GM23338 (cell line): ENCODE data around the gene ZEB2. TPM values are rescaled to one million over a fixed set of nuclear protein-coding genes. Genes with fewer than 3 reads are reported as not detected.

Experiments
- ATAC-seq: fragments of 200-7000 bp; cut with Tn5 transposase; 3 replicates; pipeline ENCODE4 v1.9.1; 2020
- DNase-seq: peaks from one replicate; pipeline ENCODE4 v3.0.0-alpha.2; 2015; ENCODE audit warnings: low spot score
- H2AFZ ChIP-seq: fragments of 200-600 bp; sonication (generic); 2 replicates; pipeline ENCODE4 v1.8.0; 2016; ENCODE audit warnings: antibody characterized with exemption, mild to moderate bottlenecking, moderate library complexity
- H3F3A ChIP-seq: fragments of 200-600 bp; sonication (generic); replicated peaks from 2 replicates; pipeline ENCODE4 v1.8.0; 2017; ENCODE audit warnings: antibody characterized with exemption, mixed run types, low read depth
- H3K27ac ChIP-seq: fragments of 200-600 bp; sonication (generic); 2 replicates; pipeline ENCODE4 v1.6.1; 2016; ENCODE audit warnings: low read depth
- H3K27me3 ChIP-seq: fragments of 200-600 bp; sonication (generic); 2 replicates; pipeline ENCODE4 v1.8.0; 2016; ENCODE audit warnings: mild to moderate bottlenecking, mixed run types, moderate library complexity; ENCODE audit not compliant: insufficient read depth
- H3K36me3 ChIP-seq: fragments of 200-600 bp; sonication (generic); 2 replicates; pipeline ENCODE4 v1.8.0; 2016; ENCODE audit warnings: mild to moderate bottlenecking; ENCODE audit not compliant: insufficient read depth
- H3K4me1 ChIP-seq: fragments of 200-600 bp; sonication (generic); 2 replicates; pipeline ENCODE4 v1.8.0; 2016; ENCODE audit warnings: mild to moderate bottlenecking, moderate library complexity; ENCODE audit not compliant: insufficient read depth
- H3K4me2 ChIP-seq: fragments of 200-600 bp; sonication (generic); 2 replicates; pipeline ENCODE4 v1.7.1; 2017; ENCODE audit warnings: mixed run types
- H3K4me3 ChIP-seq: fragments of 200-600 bp; sonication (generic); 2 replicates; pipeline ENCODE4 v1.6.1; 2016; ENCODE audit warnings: mixed run types
- H3K79me2 ChIP-seq: fragments of 200-600 bp; sonication (generic); replicated peaks from 2 replicates; pipeline ENCODE4 v1.8.0; 2017; ENCODE audit warnings: mild to moderate bottlenecking; ENCODE audit not compliant: insufficient read depth
- H3K9me2 ChIP-seq: fragments of 200-600 bp; sonication (generic); 2 replicates; pipeline ENCODE4 v1.8.0; 2017; ENCODE audit not compliant: insufficient read depth
- H4K20me1 ChIP-seq: fragments of 200-600 bp; sonication (generic); replicated peaks from 2 replicates; pipeline ENCODE4 v1.8.0; 2017; ENCODE audit warnings: mild to moderate bottlenecking; ENCODE audit not compliant: insufficient read depth
- H3K27ac Mint-ChIP-seq: 2 replicates; pipeline ENCODE4 v1.8.0; 2020; ENCODE audit warnings: inconsistent platforms, mild to moderate bottlenecking, moderate library complexity, mixed read lengths
- H3K27me3 Mint-ChIP-seq: 3 replicates; pipeline ENCODE4 v1.8.0; 2022; ENCODE audit warnings: low read depth, mild to moderate bottlenecking, moderate library complexity, mixed read lengths, inconsistent platforms; ENCODE audit not compliant: insufficient read depth, poor library complexity
- H3K36me3 Mint-ChIP-seq: 3 replicates; pipeline ENCODE4 v1.8.0; 2021; ENCODE audit warnings: low read depth, mild to moderate bottlenecking, inconsistent platforms, moderate library complexity, mixed read lengths
- H3K4me1 Mint-ChIP-seq: 3 replicates; pipeline ENCODE4 v1.8.0; 2020; ENCODE audit warnings: mild to moderate bottlenecking, inconsistent platforms, mixed read lengths
- H3K4me3 Mint-ChIP-seq: 3 replicates; pipeline ENCODE4 v1.8.0; 2021; ENCODE audit warnings: moderate library complexity, mild to moderate bottlenecking, inconsistent platforms, mixed read lengths
- H3K9me3 Mint-ChIP-seq: 3 replicates; pipeline ENCODE4 v1.8.0; 2020; ENCODE audit warnings: moderate library complexity, mild to moderate bottlenecking, inconsistent platforms, mixed read lengths
- CREB1 ChIP-seq: fragments of 250-450 bp; sonication (Bioruptor Pico); IDR thresholded peaks from 2 replicates; pipeline ENCODE4 v1.5.0; 2020; ENCODE audit warnings: low read depth, mild to moderate bottlenecking, moderate library complexity
- CTCF ChIP-seq, 2 experiments: fragments of 200-600 bp in 1 of 2; sonication (generic) in 1 of 2; conservative IDR thresholded peaks; 2 replicates each; pipeline versions ENCODE4 v1.5.1 to v1.6.1; 2016 to 2017; ENCODE audit warnings: antibody characterized with exemption in 2 of 2, low read depth in 2 of 2, mild to moderate bottlenecking in 2 of 2, moderate library complexity in 1 of 2
- JUNB ChIP-seq: IDR thresholded peaks from one replicate; pipeline ENCODE4 v1.6.1; 2016; ENCODE audit warnings: antibody characterized with exemption; ENCODE audit not compliant: unreplicated experiment
- STAT1 ChIP-seq: IDR thresholded peaks from one replicate; pipeline ENCODE4 v1.6.1; 2016; ENCODE audit warnings: antibody characterized with exemption; ENCODE audit not compliant: unreplicated experiment
- ZNF114 ChIP-seq: fragments of 250-450 bp; sonication (Bioruptor Pico); IDR thresholded peaks from 2 replicates; pipeline ENCODE4 v1.5.0; 2020; ENCODE audit warnings: mild to moderate bottlenecking, moderate library complexity
- ZNF331 ChIP-seq: fragments of 250-450 bp; sonication (Bioruptor Pico); IDR thresholded peaks from 2 replicates; pipeline ENCODE4 v1.5.0; 2020; ENCODE audit warnings: low read depth, mild to moderate bottlenecking, moderate library complexity
- ZNF462 ChIP-seq: fragments of 250-450 bp; sonication (Bioruptor Pico); IDR thresholded peaks from 2 replicates; pipeline ENCODE4 v1.5.0; 2020; ENCODE audit warnings: mild to moderate bottlenecking, moderate library complexity
- polyA plus RNA-seq: library from polyadenylated mRNA; unstranded; fragments of >200 nt; fragmentation: Nextera tagmentation; extraction: Ambion mirVana; gene quantifications from 2 replicates; pipeline ENCODE4 v1.2.1, GENCODE V29; 2016
- total RNA-seq: library from RNA; depleted of rRNA; stranded (reverse); fragments of >200 nt; shearing (Covaris generic); gene quantifications from 2 replicates; pipeline ENCODE4 v1.2.3, GENCODE V29; 2014

The ZEB2 gene
- total and polyA plus RNA-seq, 2 experiments from 2014 or later = 0.45 TPM; not detected in 1

- no peak overlapping the region for H3K27ac Mint-ChIP-seq
- H3K27me3 Mint-ChIP-seq = peaks cover 3% of the 10 kb centered on the region
- TF ChIP-seq CREB1 (CRISPR knock-in tag) (no peak), ZNF331 (CRISPR knock-in tag) (no peak), ZNF462 (CRISPR knock-in tag) (no peak), ZNF114 (CRISPR knock-in tag) (no peak), CTCF (conservative IDR thresholded peaks at IDR 0.05; ENCODE audit: low read depth in 2 of 2) (no peak), JUNB (no peak), STAT1 (no peak)
- Histone ChIP-seq H3K79me2 (no peaks in the 10 kb centered on the region), H3K36me3 (no peaks in the 10 kb centered on the region), H4K20me1 (no peaks in the 10 kb centered on the region), H3K4me3 (no peak overlapping the region), H3K4me1 (peaks cover 18% of the 10 kb centered on the region), H3F3A (no peaks in the 10 kb centered on the region), H3K27ac (no peak overlapping the region), H3K4me2 (no peak overlapping the region), H3K27me3 (no peaks in the 10 kb centered on the region), H3K9me2 (no peaks in the 10 kb centered on the region), H2AFZ (no peak overlapping the region)
- no peaks in the 10 kb centered on the region for H3K9me3 Mint-ChIP-seq
- DNase-seq (no peak), ATAC-seq (no peak)
- H3K4me1 Mint-ChIP-seq = peaks cover 20% of the 10 kb centered on the region
- no peak overlapping the region for H3K4me3 Mint-ChIP-seq
- H3K36me3 Mint-ChIP-seq = no peaks in the 10 kb centered on the region
These were observed 31.0 kb upstream of the ZEB2 start for GRCh38 chr2:144550911-144551310.
